Tibial artery (tissue), 4 donors: ENCODE results near the gene IL3.

Source experiments
- DNase-seq, 2 donors: peaks; one replicate each; pipeline ENCODE4 v3.0.0-alpha.2; 2019
- H3K27ac ChIP-seq, 2 donors: fragments of 200-600 bp; sonication (generic) in 1 of 2; 1 replicate in 1 of 2; 2 replicates in 1 of 2; pipeline ENCODE4 v1.5.1; 2018 to 2019; ENCODE audit warnings: mild to moderate bottlenecking in 1 of 2
- H3K27me3 ChIP-seq, 2 donors: fragments of 200-600 bp; sonication (generic) in 1 of 2; one replicate each; pipeline versions ENCODE4 v1.5.1 to v1.6.0; 2016 to 2019
- H3K36me3 ChIP-seq, 3 donors: fragments of 200-600 bp; sonication (generic) in 2 of 3; one replicate each; pipeline ENCODE4 v1.5.1; 2016 to 2019; ENCODE audit warnings: mild to moderate bottlenecking in 2 of 3
- H3K4me1 ChIP-seq, 4 donors: fragments of 200-600 bp; sonication (generic) in 2 of 4; 1 replicate in 3 of 4; 2 replicates in 1 of 4; pipeline ENCODE4 v1.5.1; 2016 to 2019
- H3K4me3 ChIP-seq, 2 donors: fragments of 200-600 bp; sonication (generic) in 1 of 2; 1 replicate in 1 of 2; 2 replicates in 1 of 2; pipeline ENCODE4 v1.5.1; 2018 to 2019; ENCODE audit warnings: mild to moderate bottlenecking in 2 of 2
- H3K9me3 ChIP-seq, 3 donors: fragments of 200-600 bp; sonication (generic) in 1 of 3; one replicate each; pipeline ENCODE4 v1.5.1; 2016 to 2019
- CTCF ChIP-seq, 2 experiments: fragments of 200-600 bp in 1 of 2; fragments of 450-650 bp in 1 of 2; IDR thresholded peaks; one replicate each; pipeline ENCODE4 v1.5.1; 2017 to 2019; ENCODE audit warnings: antibody characterized with exemption in 2 of 2, mild to moderate bottlenecking in 1 of 2, moderate library complexity in 1 of 2
- intact Hi-C: fragments of 100-400 bp; cut with DNase I; formaldehyde crosslinking; loops from one replicate; pipeline ENCODE4 v1.15.0; 2023; ENCODE audit warnings: low total_unique reads

IL3 gene

GRCh38 chr5:132109494-132110053 is 49.1 kb downstream of the IL3 start:
- Histone ChIP-seq H3K4me3 (no peak overlapping the region), H3K27ac (no peak overlapping the region), H3K36me3 (no peaks in the 10 kb centered on the region), H3K27me3 (no peaks in the 10 kb centered on the region), H3K9me3 (no peaks in the 10 kb centered on the region), H3K4me1 (peaks cover 0 to 14% (median 1%) of the 10 kb centered on the region in 4 donors)
- no peak for TF ChIP-seq CTCF (IDR thresholded peaks at IDR 0.05)
- DNase-seq, result no peak
- intact Hi-C loops, result no loop called here

GRCh38 chr5:132110195-132110594 is 49.7 kb downstream of the IL3 start:
- H3K4me3 ChIP-seq, result no peak overlapping the region
- no peaks in the 10 kb centered on the region for H3K27me3 ChIP-seq
- H3K27ac ChIP-seq, result no peak overlapping the region
- intact Hi-C loops, result no loop called here
- DNase-seq, result no peak
- H3K36me3 ChIP-seq, result no peaks in the 10 kb centered on the region
- TF ChIP-seq CTCF (IDR thresholded peaks at IDR 0.05), result no peak
- no peaks in the 10 kb centered on the region for H3K9me3 ChIP-seq
- peaks cover 0 to 8% (median 0%) of the 10 kb centered on the region in 4 donors for H3K4me1 ChIP-seq

GRCh38 chr5:132110930-132111329 is 50.5 kb downstream of the IL3 start:
- H3K4me1 ChIP-seq, result peaks cover 0 to under 1% (median 0%) of the 10 kb centered on the region in 4 donors
- TF ChIP-seq CTCF (IDR thresholded peaks at IDR 0.05), result no peak
- no peak for DNase-seq
- H3K27me3 ChIP-seq, result no peaks in the 10 kb centered on the region
- H3K27ac ChIP-seq, result no peak overlapping the region
- no peaks in the 10 kb centered on the region for H3K36me3 ChIP-seq
- intact Hi-C loops, result no loop called here
- H3K9me3 ChIP-seq, result no peaks in the 10 kb centered on the region
- no peak overlapping the region for H3K4me3 ChIP-seq

GRCh38 chr5:132112111-132112510 is 51.7 kb downstream of the IL3 start:
- intact Hi-C loops, result no loop called here
- H3K4me3 ChIP-seq, result no peak overlapping the region
- H3K27ac ChIP-seq, result no peak overlapping the region
- H3K9me3 ChIP-seq, result no peaks in the 10 kb centered on the region
- DNase-seq, result no peak
- no peaks in the 10 kb centered on the region for H3K36me3 ChIP-seq
- H3K4me1 ChIP-seq, result no peaks in the 10 kb centered on the region
- no peak for TF ChIP-seq CTCF (IDR thresholded peaks at IDR 0.05)
- H3K27me3 ChIP-seq, result no peaks in the 10 kb centered on the region
